HEK293 (cell line): ENCODE results near the gene ABCC9.

ENCODE experiments used
- PATZ1 ChIP-seq: fragments of 450-650 bp; formaldehyde crosslinking; IDR thresholded peaks from 2 replicates; pipeline ENCODE4 v1.5.1; 2016; ENCODE audit warnings: missing biosample characterization, missing genetic modification characterization
- PRDM4 ChIP-seq: fragments of 450-650 bp; formaldehyde crosslinking; IDR thresholded peaks from 2 replicates; pipeline ENCODE4 v1.5.1; 2017; ENCODE audit warnings: missing biosample characterization, missing genetic modification characterization
- PRDM6 ChIP-seq: fragments of 450-650 bp; formaldehyde crosslinking; IDR thresholded peaks from 2 replicates; pipeline ENCODE4 v1.5.1; 2017; ENCODE audit warnings: missing biosample characterization, missing genetic modification characterization
- ZBTB21 ChIP-seq: fragments of 450-650 bp; formaldehyde crosslinking; IDR thresholded peaks from 2 replicates; pipeline ENCODE4 v1.5.1; 2017; ENCODE audit warnings: missing biosample characterization, missing genetic modification characterization
- ZNF274 ChIP-seq, 2 experiments: fragments of 200-500 bp in 1 of 2; fragments of 450-650 bp in 1 of 2; sonication (Bioruptor generic) in 1 of 2; formaldehyde crosslinking in 1 of 2; IDR thresholded peaks; 2 replicates each; pipeline versions ENCODE4 v1.5.1 to v1.6.1; 2014 to 2016; ENCODE audit warnings: borderline replicate concordance in 1 of 2, inconsistent platforms in 1 of 2, low read length in 1 of 2, missing biosample characterization in 1 of 2, missing genetic modification characterization in 1 of 2
- ZNF354C ChIP-seq: fragments of 450-650 bp; formaldehyde crosslinking; IDR thresholded peaks from 2 replicates; pipeline ENCODE4 v1.5.1; 2016; ENCODE audit warnings: missing biosample characterization, missing genetic modification characterization, low read depth, borderline replicate concordance
- TF ChIP-seq, protein P1 (sequence below): fragments of 450-650 bp; formaldehyde crosslinking; IDR thresholded peaks from 2 replicates; pipeline ENCODE4 v1.5.1; 2016; ENCODE audit warnings: missing biosample characterization, missing genetic modification characterization
- TF ChIP-seq, protein P2 (sequence below): fragments of 450-650 bp; formaldehyde crosslinking; IDR thresholded peaks from 2 replicates; pipeline ENCODE4 v1.5.1; 2016; ENCODE audit warnings: missing biosample characterization, missing genetic modification characterization

- TF ChIP-seq, protein P1, sequence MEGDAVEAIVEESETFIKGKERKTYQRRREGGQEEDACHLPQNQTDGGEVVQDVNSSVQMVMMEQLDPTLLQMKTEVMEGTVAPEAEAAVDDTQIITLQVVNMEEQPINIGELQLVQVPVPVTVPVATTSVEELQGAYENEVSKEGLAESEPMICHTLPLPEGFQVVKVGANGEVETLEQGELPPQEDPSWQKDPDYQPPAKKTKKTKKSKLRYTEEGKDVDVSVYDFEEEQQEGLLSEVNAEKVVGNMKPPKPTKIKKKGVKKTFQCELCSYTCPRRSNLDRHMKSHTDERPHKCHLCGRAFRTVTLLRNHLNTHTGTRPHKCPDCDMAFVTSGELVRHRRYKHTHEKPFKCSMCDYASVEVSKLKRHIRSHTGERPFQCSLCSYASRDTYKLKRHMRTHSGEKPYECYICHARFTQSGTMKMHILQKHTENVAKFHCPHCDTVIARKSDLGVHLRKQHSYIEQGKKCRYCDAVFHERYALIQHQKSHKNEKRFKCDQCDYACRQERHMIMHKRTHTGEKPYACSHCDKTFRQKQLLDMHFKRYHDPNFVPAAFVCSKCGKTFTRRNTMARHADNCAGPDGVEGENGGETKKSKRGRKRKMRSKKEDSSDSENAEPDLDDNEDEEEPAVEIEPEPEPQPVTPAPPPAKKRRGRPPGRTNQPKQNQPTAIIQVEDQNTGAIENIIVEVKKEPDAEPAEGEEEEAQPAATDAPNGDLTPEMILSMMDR, result no peak
- TF ChIP-seq ZNF274 (IDR thresholded peaks at IDR 0.05; ENCODE audit: low read length) (no peak), ZNF274 (tag by site-specific recombination; IDR thresholded peaks at IDR 0.05; ENCODE audit: borderline replicate concordance) (no peak), PRDM6 (no peak), ZNF354C (no peak), PATZ1 (tag by site-specific recombination) (no peak), ZBTB21 (tag by site-specific recombination) (no peak), PRDM4 (no peak)
- TF ChIP-seq, protein P2, sequence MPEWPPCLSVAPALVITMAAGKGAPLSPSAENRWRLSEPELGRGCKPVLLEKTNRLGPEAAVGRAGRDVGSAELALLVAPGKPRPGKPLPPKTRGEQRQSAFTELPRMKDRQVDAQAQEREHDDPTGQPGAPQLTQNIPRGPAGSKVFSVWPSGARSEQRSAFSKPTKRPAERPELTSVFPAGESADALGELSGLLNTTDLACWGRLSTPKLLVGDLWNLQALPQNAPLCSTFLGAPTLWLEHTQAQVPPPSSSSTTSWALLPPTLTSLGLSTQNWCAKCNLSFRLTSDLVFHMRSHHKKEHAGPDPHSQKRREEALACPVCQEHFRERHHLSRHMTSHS (tag by site-specific recombination), result no peak
Measured at GRCh38 chr12:21818627-21819026, 122.6 kb downstream of the ABCC9 start.
